Lower leg skin (tissue), 4 donors: Measurements from ENCODE around the gene RGS8. TPM values are rescaled to one million over a fixed set of nuclear protein-coding genes. Genes with fewer than 3 reads are reported as not detected.

Experiments
- DNase-seq, 2 donors: peaks; one replicate each; pipeline ENCODE4 v3.0.0-alpha.2; 2019; ENCODE audit warnings: low spot score in 2 of 2
- H3K4me3 ChIP-seq: fragments of 200-600 bp; sonication (generic); 2 replicates; pipeline ENCODE4 v1.5.1; 2017; ENCODE audit warnings: mild to moderate bottlenecking, low read depth; ENCODE audit not compliant: poor library complexity, severe bottlenecking
- POLR2A ChIP-seq, 2 donors: fragments of 450-650 bp; IDR thresholded peaks; one replicate each; pipeline ENCODE4 v1.6.1; 2016 to 2017; ENCODE audit warnings: antibody characterized with exemption in 2 of 2, mild to moderate bottlenecking in 1 of 2, moderate library complexity in 1 of 2
- WGBS, 2 donors: methylation state at CpG; one replicate each; pipeline ENCODE4 v1.1.5; 2018; 5-methylcytosine and 5-hydroxymethylcytosine counted together
- intact Hi-C: fragments of 100-400 bp; cut with DNase I; formaldehyde crosslinking; loops from one replicate; pipeline ENCODE4 v1.15.0; 2023; ENCODE audit warnings: low total_unique reads
- total RNA-seq, 4 donors: library from RNA; depleted of rRNA; stranded (reverse); fragments of >200 nt; gene quantifications; one replicate each; pipeline ENCODE4 v1.1.0, GENCODE V29; 2016
- TF ChIP-seq, protein P1 (sequence below), 3 donors: fragments of 450-650 bp; IDR thresholded peaks; one replicate each; pipeline ENCODE4 v1.5.1; 2016; ENCODE audit warnings: antibody characterized with exemption in 3 of 3, mild to moderate bottlenecking in 3 of 3, moderate library complexity in 2 of 3

The RGS8 gene
- total RNA-seq, 4 donors from 2014 or later = not detected

DNA sequence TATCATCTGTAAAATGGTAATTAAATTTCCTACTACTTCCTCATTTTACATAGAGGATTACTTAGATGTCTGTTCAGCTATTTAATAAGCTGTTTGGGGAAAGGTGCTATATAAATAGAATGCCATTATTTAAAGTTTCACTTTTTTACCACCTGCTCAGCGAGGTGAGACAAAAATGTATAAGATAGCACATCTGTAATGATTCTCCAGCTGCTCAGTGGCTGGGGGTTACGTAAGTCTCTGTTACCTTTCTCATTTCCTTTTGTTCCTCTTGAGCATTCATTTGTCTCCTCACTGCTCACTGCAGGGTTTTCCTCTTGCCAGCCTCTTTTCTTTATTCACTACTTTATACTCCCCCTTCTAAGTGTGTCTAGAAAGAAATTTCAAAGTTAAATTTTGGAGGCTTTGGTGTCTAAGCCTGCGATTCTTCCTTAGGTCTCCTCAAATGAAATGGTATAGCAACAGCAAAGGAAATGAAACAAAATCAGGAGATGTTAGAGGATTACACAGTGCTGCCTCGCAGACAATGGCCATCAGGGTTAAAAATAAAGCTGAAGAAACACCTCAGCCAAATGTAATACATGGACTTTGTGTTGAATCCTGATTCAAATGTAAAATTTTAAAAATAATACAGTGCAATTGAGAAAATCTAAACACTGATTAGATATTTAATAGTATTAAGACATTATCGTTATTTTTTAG lies 6.8 kb downstream of the RGS8 start:
- WGBS, 2 donors = 82 to 84% methylated on average over 5 of the region's 5 CpGs
- intact Hi-C loops = no loop called here
- DNase-seq = no peak
- H3K4me3 ChIP-seq = no peak overlapping the region
- TF ChIP-seq, protein P1, sequence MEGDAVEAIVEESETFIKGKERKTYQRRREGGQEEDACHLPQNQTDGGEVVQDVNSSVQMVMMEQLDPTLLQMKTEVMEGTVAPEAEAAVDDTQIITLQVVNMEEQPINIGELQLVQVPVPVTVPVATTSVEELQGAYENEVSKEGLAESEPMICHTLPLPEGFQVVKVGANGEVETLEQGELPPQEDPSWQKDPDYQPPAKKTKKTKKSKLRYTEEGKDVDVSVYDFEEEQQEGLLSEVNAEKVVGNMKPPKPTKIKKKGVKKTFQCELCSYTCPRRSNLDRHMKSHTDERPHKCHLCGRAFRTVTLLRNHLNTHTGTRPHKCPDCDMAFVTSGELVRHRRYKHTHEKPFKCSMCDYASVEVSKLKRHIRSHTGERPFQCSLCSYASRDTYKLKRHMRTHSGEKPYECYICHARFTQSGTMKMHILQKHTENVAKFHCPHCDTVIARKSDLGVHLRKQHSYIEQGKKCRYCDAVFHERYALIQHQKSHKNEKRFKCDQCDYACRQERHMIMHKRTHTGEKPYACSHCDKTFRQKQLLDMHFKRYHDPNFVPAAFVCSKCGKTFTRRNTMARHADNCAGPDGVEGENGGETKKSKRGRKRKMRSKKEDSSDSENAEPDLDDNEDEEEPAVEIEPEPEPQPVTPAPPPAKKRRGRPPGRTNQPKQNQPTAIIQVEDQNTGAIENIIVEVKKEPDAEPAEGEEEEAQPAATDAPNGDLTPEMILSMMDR (IDR thresholded peaks at IDR 0.05) = no peak
- TF ChIP-seq POLR2A (IDR thresholded peaks at IDR 0.05) = no peak

DNA sequence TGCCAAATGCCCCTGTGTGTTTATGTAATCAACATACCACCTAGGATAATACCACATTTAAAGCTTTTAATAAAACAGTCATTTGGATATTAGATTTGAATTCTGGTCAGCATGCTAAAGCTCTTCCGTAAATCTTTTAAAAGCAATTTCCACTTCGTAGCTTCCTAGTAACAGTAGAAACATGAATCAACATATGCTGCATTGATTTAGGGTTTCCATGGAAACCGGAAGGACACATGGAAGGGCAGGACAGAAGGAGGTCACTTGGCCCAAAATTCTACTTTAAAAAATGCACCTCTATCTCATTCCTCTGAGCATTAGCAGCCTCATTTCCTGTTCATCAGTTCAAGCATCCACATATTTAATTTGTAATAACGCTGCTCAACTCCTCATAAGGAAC lies 8.1 kb downstream of the RGS8 start:
- no peak for DNase-seq
- WGBS, 2 donors = 53 to 64% methylated on average over 4 of the region's 4 CpGs
- no peak for TF ChIP-seq POLR2A (IDR thresholded peaks at IDR 0.05)
- TF ChIP-seq, protein P1 (IDR thresholded peaks at IDR 0.05) = no peak
- intact Hi-C loops = no loop called here
- no peak overlapping the region for H3K4me3 ChIP-seq

DNA sequence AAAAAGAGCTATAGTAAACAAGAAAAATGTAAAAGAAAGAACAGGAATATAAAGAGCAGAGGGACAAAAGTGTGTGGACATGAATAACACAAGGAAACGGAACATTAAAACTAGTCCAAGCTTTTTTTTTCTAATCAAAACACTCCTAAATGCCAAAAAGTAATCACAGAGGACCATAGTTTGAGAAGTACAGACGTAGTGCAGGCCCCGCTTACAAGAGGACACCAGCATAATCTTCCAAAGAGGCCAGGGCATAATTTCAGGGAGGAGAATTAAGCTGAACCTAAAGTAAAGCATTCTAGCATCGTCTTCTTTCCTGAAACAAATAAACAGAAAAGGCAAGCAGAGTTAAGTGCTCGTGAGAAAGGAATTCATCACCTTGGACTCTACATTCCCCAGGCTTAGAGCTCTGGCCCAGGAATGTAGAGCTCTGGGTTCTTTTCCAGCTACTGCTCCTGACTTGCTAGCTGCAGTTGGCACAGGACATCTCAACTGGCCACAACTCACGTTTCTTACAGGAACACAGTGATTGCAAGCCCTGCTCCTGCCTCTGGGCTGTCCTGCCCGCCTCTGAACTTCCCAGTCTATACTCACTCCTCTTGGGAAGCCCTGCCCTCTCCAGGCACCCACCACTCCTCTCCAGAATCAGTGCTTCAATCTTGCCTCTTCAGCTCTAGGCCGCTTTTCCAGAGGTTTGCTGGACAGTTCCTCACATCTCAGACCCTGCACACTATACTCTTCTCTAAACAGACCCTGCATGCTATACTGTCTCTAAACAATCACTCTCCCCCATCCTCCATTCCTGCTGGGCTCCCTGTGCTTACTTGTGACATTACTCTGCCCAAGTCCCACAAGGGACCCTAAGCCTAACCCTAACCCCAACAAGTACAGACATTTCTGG lies 9.8 kb downstream of the RGS8 start:
- 61 to 63% methylated on average over 8 of the region's 8 CpGs for WGBS, 2 donors
- TF ChIP-seq POLR2A (IDR thresholded peaks at IDR 0.05) = no peak
- TF ChIP-seq, protein P1 (IDR thresholded peaks at IDR 0.05) = no peak
- DNase-seq = no peak
- no peak overlapping the region for H3K4me3 ChIP-seq
- intact Hi-C loops = no loop called here

- 60 to 88% methylated on average over 1 of the region's 1 CpG for WGBS, 2 donors
- no peak overlapping the region for H3K4me3 ChIP-seq
- intact Hi-C loops = no loop called here
- DNase-seq = no peak
- TF ChIP-seq, protein P1 (IDR thresholded peaks at IDR 0.05) = no peak
- TF ChIP-seq POLR2A (IDR thresholded peaks at IDR 0.05) = no peak
Measured at GRCh38 chr1:182672487-182672836, 11.9 kb downstream of the RGS8 start.

DNA sequence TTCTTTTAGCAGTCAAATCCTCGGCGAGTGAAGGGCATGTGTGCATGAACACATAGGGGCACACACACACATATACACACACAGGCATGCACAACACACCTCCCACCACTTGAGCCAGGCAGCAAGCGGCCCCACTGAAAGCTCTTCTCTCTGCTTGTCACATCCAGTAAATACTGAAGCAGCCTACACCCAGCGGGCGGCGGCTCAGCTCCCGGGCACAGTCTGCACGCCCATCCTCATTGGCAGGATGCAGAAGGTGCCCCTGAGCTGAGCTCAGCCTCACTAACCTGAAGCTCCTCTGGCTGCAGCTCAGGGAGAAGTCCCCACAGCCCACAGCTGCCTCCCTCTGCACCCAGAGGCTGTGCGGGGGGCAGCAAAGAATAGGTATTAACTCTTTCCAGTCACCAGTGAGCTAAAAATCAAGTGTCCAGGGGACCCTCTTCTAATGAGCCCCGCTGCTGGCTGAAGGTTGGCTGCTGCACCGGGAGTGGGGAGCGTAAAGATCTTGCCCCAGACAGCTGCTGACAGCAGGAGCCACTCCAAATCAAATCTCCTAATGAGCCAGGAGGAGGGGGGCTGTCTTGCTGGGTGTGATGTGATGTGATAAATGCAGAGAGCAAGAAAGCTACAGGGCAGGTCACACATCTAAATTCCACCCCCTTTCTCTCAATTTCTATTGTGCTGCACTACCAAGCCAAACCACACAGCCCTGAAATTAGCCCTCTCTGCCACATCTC lies 12.5 kb downstream of the RGS8 start:
- 34 to 40% methylated on average over 12 of the region's 12 CpGs for WGBS, 2 donors
- no peak for DNase-seq
- intact Hi-C loops = no loop called here
- TF ChIP-seq, protein P1 (IDR thresholded peaks at IDR 0.05) = no peak
- H3K4me3 ChIP-seq = no peak overlapping the region
